ENCODE data around the gene DHRS4.
A peak's percentile ranks its signal among the peaks of the same experiment; 100 is the strongest.
"Not testable (repeated sequence)": the region's sequence is repeated elsewhere in the genome, so short reads cannot be mapped to it uniquely, and the experiment has no call there.

Gene DHRS4

GRCh38 chr14:23988607-23989363 lies 35.2 kb downstream of the DHRS4 start, which contains the start of gene DHRS4L2:
DHRS4L2 (plus strand) TSS chr14:23988929; CDS start chr14:23988948, 19 bp downstream.
- peak; percentile 52 for DNase-seq

DNA sequence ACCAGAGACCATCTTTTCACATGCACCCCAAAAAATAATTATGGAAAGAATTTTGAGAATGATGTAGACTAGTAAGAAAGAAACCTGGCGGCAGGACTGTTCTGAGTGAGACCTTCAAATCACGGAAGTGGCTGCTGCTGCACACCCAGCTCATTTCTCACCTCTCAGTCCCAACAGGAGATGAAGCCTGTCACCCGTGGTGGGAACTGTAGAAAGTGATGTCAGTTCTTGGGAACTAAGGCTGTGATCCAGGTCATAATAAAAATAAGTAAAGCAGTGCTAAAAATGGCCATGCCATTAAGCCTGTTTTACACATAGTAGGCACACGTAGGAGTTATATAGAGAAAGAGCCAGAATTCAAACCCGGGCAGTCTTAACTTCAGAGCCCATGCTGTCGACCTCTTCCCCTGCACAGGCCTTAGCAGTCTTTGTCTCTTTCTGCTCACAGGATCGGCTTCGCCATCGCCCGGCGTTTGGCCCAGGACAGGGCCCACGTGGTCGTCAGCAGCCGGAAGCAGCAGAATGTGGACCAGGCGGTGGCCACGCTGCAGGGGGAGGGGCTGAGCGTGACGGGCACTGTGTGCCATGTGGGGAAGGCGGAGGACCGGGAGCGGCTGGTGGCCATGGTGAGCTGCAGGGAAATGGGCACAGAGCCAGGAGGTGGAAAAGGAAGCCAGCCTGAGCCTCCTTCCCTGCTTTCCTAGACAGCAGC lies 36.3 kb downstream of the DHRS4 start:
- not testable (repeated sequence) for DNase-seq

GRCh38 chr14:23990961-23991360 lies 37.4 kb downstream of the DHRS4 start:
- DNase-seq, result not testable (repeated sequence)

DNA sequence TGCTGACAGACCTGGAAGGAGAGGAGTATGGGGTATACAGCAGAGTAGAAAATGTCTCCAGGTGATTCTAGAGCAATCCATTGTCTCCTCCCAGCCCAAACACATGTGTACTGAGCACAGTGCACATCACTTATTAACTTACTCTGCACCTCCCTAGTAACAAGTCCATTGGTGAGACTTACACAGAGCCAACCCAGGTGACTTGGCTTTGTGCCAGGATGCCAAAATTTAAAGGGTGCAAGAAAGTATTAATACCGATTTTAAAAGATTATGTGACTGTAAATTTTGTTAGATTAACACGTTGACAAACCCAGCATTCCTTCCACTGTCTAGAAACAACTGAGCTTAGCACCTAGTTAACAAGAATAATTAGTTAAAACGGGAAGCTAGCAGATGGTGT lies 39.5 kb downstream of the DHRS4 start:
- DNase-seq, result not testable (repeated sequence)

DNA sequence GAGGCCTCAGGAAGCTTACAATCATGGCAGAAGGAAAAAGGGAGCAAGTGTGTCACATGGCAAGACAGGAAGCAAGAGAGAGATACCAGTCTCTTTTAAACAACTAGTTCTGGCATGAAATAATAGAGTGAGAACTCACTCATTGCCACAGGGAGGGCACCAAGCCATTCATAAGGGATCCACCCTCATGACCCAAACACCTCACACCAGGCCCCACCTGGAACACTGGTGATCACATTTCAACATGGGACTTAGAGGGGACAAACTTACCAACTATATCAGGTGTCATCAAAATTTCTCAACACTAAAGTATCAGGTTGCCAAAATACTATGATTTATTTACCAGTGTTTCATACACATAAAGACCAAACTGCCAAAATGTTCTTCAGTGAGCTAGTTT lies 42.4 kb downstream of the DHRS4 start:
- not testable (repeated sequence) for DNase-seq

DNA sequence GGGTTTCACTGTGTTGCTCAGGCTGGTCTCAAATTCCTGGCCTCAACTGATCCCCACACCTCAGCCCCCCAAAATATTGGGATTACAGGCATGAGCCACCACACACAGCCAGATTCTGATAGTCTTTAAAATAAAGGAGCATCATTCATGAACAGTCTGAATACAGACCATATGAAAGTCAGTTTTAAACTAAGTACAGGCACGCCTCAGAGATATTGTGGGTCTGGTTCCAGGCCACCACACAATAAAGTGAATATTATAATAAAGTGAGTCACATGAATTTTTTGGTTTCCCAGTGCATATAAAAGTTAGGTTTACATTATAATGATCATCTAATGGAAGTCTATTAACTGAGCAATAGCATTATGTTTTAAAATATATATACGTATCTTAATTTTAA lies 43.3 kb downstream of the DHRS4 start:
- not testable (repeated sequence) for DNase-seq

DNA sequence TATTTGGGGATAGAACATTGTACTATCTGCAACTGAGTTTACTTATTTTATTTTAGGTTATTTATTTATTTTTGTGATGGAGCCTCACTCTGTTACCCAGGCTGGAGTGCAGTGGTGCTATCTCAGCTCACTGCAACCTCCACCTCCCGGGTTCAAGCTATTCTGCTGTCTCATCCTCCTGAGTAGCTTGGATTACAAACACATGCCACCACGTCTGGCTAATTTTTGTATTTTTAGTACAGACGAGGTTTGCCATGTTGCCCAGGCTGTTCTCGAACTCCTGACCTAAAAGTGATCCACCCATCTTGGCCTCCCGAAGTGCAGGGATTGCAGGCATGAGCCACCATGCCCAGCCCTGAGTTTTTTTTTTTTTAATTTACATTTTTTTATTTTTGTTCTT lies 46.1 kb downstream of the DHRS4 start:
- DNase-seq, result not testable (repeated sequence)

- DNase-seq, result not testable (repeated sequence)
These were observed 47.5 kb downstream of the DHRS4 start for GRCh38 chr14:24001078-24001477.

DNA sequence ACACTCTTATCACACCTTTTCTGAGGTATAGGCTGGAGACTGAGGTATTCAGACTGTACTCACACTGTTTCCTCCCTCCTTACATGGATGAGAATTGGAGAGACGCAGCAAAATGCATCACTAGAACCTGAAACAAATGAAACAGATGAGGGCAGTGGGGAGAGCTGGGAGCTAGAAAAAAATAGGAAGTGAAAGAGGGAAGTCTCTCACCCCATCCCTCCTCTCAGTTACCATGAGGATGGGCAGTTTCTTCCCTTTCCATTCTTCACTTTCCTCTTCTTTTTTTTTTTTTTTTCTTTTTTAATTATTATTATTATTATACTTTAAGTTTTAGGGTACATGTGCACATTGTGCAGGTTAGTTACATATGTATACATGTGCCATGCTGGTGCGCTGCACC lies 48.1 kb downstream of the DHRS4 start:
- not testable (repeated sequence) for DNase-seq

GRCh38 chr14:24006471-24006816 lies 52.9 kb downstream of the DHRS4 start:
- not testable (repeated sequence) for DNase-seq

GRCh38 chr14:24006817-24007652 lies 53.5 kb downstream of the DHRS4 start:
- peak; percentile 52 for DNase-seq

DNA sequence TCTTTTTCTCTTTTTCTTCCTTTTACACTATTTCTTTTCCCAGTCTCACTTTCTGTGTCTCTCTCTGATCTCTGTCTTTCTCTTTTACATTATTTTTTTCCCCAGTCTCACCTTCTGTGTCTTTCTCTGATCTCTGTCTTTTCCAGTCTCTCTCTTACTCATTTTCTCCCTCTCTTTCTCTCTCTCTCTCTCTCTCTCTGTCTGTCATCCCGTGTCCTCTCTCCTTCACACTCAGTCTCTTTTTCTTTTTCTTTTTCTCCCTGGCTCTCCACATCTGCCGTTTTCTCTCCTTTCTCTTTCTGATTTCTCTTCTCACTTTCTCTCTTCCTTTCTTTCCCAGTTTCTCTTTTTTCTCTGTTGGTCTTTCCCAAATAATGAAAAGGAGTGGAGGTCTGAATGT lies 57.5 kb downstream of the DHRS4 start:
- no peak for DNase-seq

DNA sequence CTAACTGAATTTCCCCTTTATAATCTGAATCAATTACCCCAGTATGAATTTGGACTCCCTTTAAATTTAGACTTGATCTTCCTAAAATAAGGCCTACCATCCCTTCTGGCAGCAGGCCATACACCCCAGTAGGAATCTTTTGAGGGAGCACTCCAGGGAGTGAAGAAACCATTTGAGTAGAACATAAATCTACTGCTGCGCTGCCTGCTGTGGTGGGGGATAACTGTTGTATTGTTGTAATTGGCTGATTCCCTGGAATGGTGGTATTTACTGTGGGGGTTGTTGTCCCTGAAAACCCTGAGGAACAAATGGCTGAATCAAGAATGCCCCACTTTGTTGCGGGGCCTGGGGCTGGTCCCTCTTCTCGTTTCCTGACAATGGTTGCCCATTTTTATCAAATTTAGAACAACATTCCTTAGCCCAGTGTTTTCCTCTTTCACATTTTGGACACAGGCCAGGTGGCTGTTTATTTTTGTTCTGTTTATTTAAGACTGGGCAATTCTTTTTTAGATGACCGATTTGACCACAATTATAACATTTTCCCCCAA lies 59.2 kb downstream of the DHRS4 start:
- not testable (repeated sequence) for DNase-seq

DNA sequence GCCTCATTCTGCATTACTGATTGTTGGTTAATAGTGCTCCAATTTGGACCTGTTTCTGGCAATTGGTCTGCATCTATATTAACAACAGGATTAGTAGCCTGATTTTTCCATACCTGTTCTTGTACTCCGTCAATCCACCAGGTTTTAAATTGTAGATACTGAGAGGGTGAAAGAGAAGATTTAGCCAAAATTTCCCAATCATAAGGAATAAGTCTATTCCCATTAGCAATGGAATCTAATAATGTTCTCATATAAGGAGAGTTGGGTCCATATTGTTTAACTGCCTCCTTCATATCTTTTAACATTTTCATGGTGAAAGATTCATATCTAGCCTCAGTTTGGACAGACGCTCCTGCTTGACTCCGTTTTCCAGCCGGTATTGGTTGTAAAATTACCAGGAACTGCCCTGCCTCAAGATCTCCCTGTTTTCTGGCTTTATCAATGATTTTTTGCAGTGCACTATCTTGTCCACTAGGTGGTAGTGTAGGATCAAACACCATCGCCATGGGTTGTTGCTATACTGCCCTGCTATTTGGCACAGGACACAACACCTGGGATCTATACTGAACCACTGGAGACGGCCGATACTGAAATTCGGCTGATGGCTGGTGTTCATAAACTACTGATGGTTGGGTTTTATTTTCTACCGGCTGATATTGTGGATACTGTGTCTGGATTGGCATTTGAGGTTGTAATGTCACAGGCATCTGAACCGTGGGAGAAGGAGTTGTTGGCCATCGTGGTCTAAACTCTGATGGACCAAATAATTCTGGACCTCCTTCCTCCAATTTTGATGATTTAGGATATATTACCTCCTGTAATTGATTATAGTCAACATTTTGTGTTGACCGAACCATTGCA lies 60.3 kb downstream of the DHRS4 start:
- DNase-seq, result peak; percentile 43

- DNase-seq, result not testable (repeated sequence)
These were observed 62.2 kb downstream of the DHRS4 start for GRCh38 chr14:24015745-24016144.

Data from activated T-cell treated with anti-CD3 and anti-CD28 coated beads for 4 hours (primary cell).